Activated CD4-positive, CD25-positive, alpha-beta regulatory T cell treated with anti-CD3 and anti-CD28 coated beads, Interleukin-2, amount 50 U/mL, for 24 hours (primary cell): Measurements from ENCODE around the gene SLC47A2.
"Not testable (repeated sequence)": the region's sequence is repeated elsewhere in the genome, so short reads cannot be mapped to it uniquely, and the experiment has no call there.

ENCODE experiments used
- ATAC-seq, 2 donors: fragments of 150-1000 bp; cut with Tn5 transposase; one replicate each; pipeline ENCODE4 v1.10.0; 2021; ENCODE audit warnings: mild to moderate bottlenecking in 1 of 2, moderate library complexity in 1 of 2

Gene SLC47A2

DNA sequence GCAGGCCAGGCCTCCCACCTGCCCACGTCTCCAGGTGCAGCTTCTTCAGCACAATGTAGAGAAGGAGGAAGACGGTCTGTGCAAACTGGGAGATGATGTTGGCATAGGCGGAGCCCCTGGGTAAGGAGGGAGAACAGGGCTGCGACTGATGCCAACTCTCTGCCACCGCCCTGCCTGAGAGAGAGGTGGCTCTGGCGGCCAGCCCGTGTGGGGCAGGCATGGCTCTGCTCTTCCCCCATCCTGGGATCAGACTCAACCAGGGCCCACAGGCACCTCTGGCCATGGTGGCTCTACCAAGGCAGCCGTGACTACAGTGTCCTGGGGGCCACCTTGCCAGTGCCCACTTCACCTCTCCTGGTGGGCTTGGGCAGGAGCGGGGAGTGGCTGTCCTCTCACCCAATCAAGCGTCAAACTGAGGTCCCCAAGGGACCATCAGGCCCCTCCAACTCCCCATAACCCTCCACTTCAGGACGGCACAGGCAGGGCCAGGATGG is 8.6 kb downstream of the SLC47A2 start:
- ATAC-seq = no peak

DNA sequence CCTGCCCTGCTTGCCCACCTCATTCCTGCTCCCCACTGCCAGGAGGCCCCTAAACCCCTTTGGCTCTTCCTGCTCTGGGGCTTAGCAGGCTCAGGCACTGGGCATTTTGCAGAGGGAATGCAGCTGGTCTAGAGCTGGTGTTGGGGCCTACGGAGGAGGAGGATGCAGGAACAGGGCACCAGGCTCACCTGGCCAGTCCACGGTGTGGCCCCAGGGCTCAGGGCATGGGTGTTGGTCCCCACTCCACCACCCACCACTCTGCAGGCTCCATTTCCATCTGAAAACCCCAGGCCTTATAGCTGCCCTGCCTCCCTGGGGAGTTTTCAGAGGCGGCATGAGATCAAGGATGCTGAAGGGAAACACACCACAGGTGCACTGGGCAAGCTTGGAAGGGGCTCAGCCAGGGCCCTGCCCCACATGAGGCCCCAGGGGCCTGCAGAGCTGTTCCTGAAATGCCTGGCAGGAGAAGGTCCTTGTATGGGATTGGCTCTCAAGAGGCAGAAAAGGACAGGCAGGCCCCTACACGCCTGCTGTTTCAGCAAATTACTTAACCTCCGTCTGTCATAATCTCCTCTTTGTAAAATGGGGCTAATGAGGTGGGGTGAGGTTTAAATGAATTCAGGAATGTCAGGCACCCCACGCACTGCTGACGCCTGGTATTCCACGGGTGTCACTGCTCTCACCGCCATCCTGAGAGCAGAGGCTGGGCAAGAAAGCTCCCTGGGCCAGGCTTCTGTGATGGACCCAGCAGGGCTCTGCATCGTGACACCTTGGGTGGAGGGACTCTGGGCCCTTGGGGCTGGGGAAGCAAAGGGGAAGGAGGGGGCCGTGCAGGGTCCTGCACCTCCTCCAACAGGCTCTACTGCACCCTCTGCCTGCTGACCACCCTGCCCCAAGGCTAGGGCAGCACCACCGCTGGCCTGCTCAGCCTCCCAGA is 9.3 kb downstream of the SLC47A2 start:
- no peak for ATAC-seq

DNA sequence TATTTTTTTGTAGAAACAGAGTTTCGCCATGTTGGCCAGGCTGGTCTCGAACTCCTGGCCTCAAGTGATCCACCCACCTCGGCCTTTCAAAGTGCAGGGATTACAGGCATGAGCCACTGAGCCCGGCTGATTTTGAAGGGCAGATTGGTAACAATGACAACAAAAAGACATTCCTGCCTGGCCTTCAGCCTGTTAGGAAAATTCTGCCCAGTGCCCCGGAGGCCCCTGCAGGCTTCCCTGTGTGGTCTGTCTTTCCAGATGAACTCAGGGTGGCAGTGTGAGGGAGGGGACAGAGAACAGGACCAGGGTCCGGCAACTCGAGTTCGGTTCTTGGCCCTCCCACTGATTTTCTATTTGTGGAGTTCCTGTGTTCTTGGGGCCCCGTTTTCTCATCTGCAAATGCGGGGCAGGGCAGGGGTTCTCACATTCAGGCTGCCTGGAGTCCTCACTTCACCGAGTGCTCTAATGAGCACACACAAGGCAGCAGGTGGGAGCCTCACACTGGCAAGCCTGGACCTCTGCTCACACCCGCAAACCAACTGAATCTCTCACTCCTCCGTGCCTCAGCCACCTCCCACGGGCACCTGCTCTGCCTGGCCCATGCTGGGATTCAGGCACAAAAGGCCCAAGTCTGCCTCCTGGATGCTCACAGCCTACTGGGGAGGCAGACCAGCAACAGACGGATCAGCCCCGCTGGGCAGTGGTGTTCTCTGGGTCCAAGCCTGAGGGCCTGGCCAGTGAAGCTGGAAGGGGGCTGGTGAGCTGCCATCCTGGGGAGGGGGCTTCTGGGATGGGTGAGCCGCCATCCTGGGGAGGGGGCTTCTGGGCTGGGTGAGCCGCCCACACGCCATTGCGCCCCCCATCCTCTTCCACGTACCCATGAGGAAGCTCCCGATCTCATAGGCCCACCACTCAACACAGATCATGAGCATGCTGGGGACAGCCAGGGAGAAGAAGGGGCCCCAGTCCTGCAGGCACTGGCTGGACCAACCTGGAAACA is 10.3 kb downstream of the SLC47A2 start:
- ATAC-seq = no peak

DNA sequence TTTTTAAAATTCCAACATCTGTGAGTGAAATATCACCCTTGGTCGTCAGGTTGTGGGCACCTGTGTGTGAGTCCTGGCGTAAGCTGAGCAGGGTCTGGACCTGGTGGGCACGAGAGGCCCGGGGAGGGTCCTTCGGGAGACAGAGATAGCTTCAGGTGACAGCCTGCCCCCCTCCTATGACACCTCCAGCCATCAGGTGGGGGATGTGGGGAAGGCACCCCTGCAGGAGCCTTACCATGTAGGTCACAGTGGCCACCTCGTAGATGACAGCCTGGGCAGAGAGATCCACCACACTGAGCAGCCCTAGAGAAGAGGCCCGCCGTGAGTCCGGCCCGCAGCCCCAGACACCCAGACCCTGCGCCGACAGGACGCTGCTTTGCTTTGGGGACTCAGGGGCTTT is 11.2 kb downstream of the SLC47A2 start:
- ATAC-seq = no peak

DNA sequence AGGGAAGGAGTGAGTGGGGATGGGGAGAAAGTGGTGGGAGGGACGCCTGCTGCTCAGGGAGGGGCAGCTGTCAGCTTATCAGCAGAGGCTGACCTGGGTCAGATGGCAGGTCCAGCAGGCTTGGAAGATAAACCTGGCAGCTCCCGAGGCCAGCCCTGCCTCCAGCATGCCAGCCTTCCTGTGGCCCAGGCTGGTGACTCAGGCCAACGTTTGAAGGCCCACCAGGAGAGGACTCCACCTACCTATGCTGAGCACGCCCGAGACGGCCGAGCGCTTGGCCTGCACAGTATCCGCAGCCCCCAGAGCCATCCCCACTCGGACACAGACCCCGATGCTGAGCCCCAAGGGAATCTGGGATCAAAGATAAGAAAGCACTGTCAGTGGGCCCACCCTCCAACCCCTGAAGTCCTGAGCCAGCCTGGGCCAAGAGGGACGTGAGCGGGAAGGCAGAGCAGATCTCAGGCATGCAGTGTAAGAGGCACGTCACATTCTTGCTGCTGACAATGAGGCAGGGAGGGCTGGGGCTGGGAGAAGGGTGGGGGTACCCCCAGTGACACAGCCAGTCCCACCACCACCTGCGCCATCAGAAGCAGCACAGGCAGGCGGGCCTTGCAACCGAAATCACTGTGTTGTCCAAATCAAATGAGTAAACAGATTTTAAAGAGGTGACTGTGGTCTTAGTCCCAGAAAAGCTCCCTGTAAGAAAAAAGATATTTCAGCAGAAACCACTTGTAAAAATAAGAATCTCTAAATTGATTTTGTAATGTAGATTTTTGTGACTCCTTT is 12.4 kb downstream of the SLC47A2 start:
- ATAC-seq = no peak

DNA sequence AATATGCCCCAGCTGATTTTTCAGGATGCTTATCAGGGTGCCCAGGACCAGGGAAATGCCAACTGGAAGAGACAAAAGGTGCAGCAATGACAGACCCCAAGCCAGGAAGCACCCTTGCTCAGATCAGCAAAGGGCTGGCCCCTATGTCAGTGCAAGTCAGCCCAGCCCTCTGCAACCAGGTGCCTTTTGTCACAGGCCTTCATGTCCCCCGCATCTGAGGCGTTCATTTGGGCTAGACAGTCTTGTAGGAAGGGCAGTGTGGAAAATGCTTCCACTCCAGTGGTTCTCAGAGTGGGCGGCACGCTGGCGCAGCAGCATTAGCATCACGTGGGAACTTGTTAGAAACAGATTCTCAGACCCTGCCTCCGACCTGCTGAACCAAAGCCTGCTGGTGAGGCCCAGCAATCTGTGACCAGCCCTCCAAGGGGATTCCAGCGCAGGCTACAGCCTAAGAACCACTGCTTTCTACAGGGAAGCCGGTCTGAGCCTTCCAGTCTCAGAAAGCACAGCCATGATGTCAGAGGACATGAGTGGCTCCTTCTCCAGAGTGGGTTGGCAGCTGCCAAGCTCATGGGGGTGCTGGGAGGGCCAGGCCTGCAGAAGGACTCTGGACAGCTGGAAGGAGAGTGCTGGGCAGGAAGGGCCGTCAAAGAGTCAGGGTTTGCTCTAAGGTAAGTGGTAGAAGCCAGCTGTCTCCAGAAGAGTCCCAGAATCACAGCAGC is 13.1 kb downstream of the SLC47A2 start:
- no peak for ATAC-seq

DNA sequence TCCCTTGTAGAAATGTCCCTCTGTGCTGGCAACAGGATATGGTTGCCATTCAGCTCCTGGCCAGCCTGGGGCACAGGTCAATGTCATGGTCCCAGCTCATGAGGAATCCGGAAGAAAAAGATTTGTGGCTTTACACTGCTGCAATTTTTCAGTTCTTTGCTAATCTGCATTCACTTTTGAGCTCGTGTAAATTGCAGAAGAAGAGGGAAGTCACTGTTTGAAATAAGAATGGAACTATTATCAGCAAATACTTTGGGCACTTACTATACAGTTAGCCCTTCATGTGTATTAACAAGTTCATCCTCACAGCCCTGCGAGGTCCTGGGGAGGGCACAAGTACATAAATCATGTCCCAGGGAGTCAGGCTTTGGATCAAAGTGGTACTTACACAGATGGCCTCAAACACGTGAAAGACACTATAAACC is 14.2 kb downstream of the SLC47A2 start:
- ATAC-seq = no peak

DNA sequence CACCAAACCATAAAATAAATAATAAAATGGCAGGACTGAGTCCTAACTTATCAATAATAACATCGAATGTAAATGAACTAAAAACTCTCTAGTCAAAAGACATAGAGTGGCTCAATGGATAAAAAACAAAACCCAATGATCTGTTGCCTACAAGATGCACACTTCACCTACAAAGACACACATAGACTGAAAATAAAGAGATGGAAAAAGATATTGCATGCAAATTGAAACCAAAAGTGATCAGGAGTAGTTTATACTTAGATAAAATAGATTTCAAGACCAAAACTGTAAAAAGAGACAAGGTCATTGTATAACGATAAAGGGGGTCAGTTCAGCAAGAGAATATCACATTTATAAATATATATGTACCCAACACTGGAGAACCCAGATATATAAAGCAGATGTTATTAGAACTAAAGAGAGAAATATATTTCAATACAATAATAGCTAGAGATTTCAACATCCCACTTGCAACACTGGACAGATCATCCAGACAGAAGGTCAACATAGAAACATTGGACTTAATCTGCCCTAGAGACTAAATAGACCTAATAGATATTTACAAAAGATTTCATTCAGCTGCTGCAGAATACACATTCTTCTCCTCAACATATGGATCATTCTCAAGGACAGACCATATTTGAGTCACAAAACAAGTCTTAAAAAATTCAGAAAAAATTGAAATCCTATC is 29.8 kb downstream of the SLC47A2 start:
- ATAC-seq = no peak

DNA sequence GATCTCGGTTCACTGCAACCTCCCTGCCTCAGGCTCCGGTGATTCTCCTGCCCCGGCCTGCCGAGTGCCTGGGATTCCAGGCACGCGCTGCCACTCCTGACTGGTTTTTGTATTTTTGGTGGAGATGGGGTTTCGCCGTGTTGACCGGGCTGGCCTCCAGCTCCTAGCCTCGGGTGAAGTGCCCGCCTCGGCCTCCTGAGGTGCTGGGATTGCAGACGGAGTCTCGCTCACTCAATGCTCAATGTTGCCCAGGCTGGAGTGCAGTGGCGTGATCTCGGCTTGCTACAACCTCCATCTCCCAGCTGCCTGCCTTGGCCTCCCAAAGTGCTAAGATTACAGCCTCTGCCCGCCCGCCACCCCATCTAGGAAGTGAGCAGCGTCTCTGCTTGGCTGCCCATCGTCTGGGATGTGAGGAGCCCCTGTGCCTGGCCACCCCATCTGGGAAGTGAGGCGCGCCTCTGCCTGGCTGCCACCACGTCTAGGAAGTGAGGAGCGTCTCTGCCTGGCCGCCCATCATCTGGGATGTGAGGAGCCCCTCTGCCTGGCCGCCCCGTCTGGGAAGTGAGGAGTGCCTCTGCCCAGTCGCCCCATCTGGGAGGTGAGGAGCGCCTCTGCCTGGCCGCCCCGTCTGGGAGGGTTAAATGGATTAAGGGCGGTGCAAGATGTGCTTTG is 31.3 kb downstream of the SLC47A2 start:
- ATAC-seq = not testable (repeated sequence)

DNA sequence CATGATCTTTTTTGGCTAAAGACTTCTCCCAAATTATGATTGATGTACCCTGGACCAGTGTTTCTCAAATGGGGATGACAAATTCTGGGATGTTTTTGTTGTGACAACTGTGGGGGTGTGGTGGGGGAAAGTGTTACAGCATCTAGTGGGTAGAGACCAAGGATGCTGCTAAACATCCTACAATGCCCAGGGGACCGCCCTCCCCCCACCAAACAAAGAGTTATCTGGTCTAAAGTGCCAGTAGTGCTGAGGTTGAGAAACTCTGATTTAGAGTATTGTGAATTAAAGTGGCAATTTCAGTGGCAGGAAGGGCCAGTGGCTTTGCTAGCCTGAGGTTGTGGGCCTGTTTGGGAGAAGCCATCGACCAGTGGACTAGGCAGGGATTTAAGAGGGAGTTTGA is 33.3 kb downstream of the SLC47A2 start:
- no peak for ATAC-seq

DNA sequence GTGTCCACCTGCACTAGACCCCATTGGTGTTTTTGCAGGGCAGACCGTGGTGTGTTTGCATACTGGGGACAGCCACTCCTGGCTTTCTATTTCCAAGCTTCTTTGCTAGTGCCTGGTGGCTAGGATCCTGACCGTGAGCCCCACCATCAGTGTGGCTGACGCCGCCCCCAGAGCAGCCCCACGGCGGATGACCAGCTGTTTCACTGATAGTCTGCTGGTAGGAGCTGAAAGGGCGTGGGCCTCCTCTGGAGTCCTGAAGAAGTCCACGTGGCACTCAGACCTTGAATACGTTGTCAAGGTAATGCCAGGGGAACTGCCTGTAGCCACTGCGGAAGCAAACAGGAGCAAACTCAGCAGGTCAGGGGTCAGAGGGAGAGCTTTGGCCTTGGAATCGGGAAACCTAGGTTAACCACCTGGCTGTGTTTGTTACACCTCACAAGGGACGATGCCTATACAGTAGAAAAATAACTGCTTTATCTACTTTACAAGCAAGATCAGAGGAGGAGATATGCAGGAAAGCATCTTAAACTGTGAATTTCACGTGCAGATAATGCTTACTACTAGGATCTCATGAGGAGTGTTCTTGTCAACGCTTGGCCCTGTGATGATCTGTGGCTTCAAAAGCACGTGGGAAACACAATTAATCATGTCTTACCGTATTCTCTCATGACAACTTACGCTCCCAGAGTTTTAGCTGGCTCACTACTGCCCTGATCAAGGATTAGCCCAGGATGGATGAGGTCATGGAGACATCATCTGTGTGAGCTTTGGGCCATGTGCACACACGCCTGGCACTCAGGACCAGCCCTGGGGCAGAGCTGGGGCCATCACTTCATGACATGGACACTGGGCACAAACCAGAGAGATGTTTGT is 37.6 kb downstream of the SLC47A2 start:
- no peak for ATAC-seq

DNA sequence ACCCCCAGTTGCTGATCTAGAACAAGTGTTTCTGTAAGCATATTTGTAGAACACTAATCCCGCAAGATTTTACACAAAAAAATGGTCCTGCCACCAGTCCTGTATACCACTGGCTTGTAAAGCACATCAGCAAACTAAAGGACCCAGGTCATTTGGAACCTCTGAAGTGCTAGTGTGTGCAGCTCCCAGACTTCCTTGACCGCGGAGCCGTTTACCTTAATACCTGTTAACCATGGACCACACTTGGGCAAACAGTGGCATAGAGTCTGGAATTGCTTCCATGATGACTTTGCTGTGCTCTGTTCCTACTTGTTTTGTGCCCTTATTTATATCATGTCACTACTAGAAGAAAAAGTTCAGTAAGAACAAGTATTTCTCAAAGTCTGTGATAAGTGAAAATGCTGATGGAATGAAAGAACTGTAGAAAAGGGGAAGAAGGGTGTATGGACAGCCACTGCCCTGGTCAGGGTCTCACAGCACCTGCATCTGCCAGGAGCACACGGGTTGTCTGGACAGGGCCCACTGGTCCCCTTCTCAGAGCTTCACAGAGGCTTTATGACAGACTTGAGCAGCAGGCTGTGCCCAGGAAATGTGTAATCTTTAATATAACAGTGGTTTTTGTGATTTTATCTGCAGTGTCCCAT is 38.5 kb downstream of the SLC47A2 start:
- ATAC-seq = no peak

DNA sequence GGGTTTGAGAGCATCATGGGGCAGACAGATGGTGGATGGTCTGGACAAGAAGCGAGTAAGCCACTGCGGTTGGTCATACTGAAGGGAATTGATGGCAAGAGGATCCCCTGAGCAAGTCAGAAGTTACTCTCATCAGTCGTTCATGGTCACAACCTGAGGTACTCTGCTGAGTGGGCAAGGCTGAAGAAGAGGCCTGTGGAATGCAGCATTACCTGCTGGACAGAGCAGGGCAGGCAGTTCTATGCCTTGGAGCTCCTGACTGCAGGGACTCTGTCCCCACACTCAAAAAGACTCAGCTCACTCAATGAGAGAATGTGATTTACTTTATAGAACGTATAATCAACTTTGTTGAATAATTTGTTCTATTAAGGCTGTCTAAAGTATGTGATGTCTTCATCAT is 39.5 kb downstream of the SLC47A2 start:
- no peak for ATAC-seq

DNA sequence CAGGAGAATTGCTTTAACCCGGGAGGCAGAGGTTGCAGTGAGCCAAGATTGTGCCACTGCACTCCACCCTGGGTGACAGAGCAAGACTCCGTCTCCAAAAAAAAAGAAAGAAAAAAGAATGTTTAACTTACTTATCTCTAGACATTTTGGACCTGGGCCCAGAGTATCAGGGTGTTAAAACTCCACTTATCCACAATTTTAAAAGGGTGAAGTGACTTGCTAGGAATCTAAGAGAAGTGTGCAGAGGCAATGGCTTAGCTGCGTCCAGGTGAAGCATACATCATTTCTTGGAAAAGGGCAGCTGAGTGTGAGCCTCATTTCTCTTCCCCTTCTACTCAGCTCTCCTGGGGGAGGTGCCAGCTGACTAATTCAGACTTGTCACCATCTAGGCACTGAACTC is 42.8 kb downstream of the SLC47A2 start:
- no peak for ATAC-seq

DNA sequence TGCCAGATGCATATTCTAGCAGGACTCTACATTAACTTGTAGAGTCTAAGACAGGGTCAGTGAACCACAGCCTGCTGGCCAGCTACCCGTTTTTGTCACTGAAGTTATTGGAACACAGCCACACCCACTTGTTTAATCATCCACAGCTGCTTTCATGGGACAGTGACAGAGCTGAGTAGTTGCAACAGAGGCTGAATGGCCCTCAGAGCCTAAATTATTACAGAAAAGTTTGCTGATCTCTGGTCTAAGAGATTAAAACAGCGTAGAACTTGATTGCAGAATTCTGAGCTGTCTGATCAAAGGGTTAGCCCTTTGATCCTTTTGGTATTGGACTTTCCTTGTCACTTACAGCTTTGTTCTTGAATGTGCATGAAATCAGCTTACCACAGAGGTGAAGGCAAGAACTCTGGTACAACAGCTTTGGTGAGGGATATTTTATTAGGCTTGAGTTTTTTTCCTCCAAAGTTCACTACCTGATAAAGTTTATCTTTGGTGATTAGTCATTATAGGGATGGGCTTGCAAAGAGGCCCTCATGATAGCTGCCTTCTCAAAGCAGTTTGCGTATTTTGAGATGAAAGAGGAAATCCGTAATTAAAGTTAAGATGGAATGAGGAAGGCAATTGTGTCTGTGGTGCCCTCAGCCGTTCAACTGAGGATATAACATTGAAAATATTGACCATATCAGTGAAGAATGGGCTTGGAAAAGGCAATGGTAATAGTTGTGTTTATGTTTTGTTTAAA is 44.2 kb downstream of the SLC47A2 start:
- ATAC-seq = no peak

DNA sequence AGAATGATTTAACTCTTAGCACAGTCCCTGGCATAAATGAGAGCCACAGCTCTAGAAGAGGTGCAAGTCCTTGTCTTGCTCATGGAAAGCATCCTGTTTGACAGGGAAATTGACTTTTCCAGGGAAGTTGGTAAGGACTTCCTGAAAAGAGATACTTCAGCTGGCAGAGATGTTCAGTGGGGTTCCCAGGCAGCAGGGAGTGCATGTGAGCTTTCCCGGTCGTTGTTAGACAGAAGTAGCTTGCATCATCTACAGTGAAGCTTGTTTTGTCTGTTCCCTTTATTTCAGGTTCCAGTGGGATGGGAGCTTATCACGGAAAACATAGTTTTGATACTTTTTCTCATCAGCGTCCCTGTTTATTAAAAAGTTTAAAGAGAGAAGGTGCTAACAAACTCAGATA is 45.0 kb downstream of the SLC47A2 start:
- no peak for ATAC-seq

DNA sequence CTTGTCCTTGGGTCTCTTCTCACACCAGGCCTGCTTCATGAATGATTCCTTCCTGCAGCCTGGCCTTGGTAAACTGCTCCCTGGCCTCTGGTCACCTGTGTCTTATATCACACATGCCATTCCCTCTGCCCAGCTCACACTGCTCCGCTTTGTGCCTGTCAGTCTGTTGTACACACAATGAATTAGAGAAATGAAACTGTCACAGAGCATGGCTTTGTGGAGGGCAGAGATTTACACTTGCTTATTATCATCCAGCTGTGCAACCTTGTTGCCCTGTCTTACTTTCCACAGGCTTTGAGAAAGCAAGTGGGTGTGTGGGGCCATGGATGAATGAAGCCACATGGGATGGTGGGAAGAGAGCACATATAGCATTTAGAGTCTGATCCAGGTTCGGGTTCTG is 45.5 kb downstream of the SLC47A2 start:
- no peak for ATAC-seq

DNA sequence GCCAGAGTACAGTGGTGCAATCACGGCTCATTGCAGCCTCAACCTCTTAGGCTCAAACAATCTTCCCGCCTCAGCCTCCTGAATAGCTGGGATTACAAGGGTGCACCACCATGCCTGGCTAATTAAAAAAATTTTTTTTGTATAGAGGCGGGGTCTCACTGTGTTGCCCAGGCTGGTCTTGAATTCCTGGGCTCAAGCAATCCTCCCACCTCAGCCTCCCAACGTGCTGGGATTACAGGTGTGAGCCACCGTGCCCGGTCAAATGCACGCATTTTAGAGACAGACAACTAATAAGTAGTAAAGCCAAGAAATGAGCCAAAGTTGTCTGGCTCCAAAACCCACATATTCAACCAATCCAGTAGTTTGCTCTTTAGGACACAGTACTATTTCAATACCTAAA is 46.7 kb downstream of the SLC47A2 start:
- ATAC-seq = not testable (repeated sequence)
